ENCODE measurements around the gene THOC2.
A peak's percentile ranks its signal among the peaks of the same experiment; 100 is the strongest.
"Not testable (repeated sequence)": the region's sequence is repeated elsewhere in the genome, so short reads cannot be mapped to it uniquely, and the experiment has no call there.

The THOC2 gene, protein sequence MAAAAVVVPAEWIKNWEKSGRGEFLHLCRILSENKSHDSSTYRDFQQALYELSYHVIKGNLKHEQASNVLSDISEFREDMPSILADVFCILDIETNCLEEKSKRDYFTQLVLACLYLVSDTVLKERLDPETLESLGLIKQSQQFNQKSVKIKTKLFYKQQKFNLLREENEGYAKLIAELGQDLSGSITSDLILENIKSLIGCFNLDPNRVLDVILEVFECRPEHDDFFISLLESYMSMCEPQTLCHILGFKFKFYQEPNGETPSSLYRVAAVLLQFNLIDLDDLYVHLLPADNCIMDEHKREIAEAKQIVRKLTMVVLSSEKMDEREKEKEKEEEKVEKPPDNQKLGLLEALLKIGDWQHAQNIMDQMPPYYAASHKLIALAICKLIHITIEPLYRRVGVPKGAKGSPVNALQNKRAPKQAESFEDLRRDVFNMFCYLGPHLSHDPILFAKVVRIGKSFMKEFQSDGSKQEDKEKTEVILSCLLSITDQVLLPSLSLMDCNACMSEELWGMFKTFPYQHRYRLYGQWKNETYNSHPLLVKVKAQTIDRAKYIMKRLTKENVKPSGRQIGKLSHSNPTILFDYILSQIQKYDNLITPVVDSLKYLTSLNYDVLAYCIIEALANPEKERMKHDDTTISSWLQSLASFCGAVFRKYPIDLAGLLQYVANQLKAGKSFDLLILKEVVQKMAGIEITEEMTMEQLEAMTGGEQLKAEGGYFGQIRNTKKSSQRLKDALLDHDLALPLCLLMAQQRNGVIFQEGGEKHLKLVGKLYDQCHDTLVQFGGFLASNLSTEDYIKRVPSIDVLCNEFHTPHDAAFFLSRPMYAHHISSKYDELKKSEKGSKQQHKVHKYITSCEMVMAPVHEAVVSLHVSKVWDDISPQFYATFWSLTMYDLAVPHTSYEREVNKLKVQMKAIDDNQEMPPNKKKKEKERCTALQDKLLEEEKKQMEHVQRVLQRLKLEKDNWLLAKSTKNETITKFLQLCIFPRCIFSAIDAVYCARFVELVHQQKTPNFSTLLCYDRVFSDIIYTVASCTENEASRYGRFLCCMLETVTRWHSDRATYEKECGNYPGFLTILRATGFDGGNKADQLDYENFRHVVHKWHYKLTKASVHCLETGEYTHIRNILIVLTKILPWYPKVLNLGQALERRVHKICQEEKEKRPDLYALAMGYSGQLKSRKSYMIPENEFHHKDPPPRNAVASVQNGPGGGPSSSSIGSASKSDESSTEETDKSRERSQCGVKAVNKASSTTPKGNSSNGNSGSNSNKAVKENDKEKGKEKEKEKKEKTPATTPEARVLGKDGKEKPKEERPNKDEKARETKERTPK (N-terminal part only)

DNA sequence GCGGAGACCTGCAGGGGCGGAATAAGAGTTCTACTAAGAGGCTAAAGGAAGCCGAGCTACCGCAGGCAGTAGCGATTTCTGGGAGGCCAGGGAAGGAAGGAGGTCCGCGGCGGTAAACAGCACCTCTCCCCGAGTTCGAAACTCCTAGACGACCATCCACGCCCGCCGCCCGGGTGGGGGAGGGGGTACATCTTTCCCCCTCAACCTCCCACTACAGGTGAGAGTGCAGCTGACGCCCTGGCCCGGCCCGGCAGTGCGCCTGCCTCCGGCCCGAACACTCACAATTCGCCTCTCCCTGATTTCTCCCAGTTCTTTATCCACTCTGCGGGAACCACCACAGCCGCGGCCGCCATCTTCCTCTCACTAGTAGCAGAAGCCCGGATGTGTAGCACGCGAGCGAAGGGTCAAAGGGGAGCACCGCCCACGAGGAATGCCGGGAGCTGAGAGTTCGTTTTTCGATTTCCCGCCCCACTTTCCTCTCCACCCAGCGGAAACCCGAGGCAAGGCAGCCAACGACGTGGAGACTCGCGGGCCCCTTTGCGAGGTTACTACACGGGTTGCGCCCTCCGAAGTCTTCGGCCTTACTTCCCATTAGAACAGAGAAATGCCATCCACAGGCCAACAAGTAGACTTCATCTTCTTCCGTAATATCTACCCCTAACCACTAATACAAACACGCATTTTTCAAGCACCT lies at the start of gene THOC2:
Gene THOC2, minus strand, starts transcription at position 383 of the 694 bp plus-strand sequence. Its CDS starts 30 bp downstream, at position 353.
- DNase-seq: peak; percentile 45

DNA sequence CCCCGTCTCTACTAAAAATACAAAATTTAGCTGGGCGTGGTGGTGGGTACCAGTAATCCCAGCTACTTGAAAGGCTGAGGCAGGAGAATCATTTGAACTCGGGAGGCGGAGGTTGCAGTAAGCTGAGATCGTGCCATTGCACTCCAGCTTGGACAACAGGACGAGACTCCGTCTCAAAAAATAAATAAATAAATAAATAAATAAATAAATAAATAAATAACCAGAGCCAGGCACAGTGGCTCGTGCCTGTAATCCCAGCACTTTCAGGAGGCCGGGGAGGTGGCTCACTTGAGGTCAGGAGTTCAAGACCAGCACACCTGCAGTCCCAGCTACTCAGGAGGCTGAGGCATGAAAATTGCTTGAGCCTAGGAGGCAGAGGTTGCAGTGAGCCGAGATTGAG lies 48.9 kb upstream of the THOC2 start:
- not testable (repeated sequence) for DNase-seq

DNA sequence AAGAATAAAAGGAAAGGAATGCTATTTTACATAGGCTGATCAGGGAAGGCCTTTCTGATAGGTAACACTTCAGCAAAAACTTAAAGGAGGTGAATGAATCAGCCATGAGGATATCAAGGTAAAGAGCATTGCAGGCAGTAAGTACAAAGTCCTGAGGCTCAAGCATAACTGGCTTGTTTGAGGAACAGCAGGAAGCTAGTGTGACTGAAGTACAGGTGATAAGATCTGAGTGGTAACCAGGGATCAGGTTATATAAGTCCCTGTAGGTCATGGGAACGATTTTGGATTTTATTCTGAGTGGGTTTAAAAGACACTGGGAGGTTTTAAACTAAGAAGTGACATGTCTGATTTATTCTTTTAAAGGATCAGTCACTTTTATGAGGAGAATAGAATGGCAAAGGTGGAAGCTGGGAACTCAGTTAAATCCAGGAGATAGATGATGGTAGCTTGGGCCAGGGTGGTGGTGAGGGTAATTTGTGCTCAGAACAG lies 47.1 kb upstream of the THOC2 start:
- no peak for DNase-seq

DNA sequence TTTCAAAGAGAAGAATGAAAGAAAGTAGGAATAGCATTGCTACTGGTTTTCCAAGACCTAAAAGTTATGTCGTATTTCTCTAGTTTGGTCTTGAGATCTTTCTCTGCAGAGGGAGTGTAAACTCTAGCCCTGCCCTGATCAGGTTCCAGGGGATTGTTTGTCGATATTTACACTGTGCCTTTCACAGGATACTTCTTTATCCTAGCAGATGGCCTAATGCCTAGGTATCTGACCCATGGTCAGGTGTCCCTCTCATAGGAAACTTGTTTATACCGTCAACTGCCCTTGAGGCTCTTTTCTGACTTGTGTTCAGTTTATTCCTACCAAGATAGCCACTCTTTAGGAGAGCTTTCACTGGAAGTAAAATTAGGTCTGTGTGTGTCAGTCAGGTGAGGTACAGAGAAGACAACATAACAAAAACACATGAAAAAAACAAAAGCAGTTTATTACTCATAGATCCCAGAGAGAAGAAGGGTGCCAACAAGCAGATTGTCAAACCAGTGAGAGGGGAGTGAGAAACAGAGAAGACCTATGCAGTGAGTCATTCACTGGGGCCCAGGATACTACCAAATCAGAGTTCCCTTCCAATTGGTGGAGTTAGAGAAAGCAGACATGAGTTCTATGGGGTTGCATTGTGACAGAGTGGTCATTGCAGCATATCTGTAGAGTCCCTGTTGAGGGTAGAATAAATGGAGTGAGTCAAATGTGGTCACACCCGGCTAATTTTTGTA lies 40.6 kb upstream of the THOC2 start:
- no peak for DNase-seq

DNA sequence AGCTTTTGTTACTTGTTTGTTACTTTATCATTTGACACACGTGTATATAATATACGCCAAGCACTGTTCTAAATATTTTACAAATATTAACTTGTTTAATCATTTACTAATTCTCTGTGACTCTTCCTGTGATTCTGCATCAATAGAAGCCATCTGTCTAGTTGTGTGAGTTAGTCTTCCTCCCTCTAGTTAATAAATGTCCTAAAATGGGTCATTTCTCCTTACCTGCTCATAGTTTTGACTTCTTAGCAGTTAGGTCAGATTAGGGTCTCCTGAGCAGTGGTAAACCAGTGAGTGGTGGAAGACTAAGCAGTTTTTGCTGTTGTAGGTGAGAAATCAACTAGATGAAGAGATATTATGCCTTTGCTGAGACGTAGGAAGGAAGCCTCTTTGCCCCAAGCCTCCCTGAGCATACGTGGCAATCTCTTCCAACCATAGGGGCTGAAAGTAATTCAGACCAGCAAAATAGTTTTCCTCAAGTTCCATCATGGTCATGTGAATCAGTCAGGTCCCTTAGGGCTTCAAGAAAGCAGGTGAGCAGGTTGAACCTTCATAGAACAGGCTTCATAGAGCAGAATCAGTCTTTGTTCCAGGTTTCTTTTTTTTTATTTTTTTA lies 38.7 kb upstream of the THOC2 start:
- no peak for DNase-seq

DNA sequence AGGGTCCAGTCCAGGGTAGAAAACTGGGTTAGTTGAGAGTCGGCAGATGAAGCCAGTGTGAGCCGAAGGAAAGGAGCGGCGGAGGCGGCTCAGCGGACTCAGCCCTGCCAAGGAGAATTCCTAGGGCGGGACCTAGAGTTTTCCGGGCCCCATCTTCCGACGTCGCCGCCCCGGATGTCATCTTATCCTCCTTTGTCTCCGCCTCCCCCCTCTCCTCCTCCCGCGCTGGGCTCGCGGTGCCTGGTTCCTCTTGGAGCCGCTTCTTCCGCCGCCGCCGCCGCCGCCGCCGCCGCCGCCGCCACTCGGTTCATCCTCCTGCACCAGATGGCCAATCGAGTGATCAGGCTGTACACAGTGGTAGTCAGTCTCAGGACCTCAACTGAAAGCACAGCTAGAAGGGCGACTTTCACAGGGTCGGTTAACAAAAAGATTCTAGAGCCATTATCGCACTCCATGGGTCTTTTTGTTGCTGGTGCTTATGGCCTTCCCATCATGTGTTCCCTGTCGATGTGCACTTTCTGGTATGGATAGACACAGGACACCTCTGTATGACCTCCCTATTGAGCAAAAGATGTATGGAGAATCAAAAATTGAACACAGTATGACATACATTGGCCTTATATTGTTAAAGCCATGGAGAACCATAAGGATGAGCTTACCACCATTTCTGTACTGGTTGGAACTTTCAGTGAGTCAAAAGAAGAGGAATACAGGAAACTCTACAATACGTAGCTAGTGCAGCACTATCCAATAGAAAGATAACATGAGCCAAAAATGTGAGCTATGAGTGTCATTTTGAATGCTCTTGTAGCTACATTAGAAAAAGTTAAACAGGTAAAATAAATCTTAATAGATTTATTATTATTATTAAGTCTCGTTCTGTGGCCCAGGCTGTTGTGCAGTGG lies 32.4 kb upstream of the THOC2 start:
- peak; percentile 28 for DNase-seq

DNA sequence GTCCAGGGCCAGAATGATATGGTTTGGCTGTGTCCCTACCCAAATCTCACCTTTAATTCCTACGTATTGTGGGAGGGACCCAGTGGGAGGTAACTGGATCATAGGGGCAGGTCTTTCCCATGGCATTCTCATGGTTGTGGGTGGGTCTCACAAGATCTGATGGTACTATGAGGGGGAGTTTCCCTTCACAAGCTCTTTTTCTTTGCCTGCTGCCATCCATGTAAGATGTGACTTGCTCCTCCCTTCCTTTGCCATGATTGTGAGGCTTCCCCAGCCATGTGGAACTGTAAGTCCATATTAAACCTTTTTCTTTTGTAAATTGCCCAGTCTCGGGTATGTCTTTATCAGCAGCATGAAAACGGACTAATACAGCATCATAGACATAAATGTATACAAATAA lies 27.0 kb upstream of the THOC2 start:
- not testable (repeated sequence) for DNase-seq

DNA sequence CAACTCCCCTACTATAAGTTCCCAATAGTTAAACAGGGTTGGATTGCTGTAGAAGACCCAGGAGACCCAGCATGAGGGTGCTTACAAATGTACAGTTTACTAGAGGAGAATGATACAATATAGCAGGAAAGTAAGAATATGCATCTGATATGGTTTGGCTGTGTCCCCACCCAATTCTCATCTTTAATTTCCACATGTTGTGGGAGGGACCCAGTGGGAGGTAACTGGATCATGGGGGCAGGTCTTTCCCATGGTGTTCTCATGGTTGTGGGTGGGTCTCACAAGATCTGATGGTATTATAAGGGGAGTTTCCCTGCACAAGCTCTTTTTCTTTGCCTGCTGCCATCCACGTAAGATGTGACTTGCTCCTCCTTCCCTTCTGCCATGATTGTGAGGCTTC lies 24.9 kb upstream of the THOC2 start:
- not testable (repeated sequence) for DNase-seq

DNA sequence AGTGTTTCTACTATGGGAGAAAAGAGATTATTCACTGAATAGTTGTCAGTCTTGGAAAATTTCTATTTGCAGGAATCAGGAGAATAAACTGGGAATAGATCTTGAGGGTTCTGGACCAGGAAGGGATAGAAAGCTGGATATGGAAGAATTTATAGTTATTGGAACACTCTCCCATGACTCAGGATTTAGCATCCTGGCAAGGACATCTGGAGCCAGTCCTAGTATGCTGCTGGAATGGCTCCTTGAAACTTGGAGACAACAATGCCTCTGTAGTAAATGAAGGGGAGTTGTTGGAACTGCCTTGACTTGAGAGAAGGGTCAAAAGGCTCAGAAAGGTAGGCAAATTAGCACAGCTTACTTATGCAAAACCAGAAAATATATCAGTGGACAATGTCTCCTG lies 23.5 kb upstream of the THOC2 start:
- no peak for DNase-seq

DNA sequence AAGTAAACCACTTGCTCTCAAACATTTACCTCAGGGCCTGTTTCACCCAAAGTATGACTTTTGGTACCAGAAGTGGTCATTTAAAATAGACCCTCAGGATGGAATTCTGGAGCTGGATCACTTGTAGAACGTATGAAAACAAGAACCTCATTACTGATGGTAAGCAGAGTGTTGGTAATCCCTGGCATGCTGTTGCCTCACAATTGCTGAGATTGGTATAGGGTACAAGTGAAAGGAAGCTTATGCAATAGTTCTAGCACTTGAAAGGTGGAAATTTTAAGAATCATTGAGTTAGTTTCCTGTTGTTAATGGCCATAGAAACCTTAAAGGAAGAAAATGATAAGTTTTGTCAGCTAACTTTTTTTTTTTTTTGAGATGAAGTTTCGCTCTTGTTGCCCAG lies 22.3 kb upstream of the THOC2 start:
- no peak for DNase-seq

DNA sequence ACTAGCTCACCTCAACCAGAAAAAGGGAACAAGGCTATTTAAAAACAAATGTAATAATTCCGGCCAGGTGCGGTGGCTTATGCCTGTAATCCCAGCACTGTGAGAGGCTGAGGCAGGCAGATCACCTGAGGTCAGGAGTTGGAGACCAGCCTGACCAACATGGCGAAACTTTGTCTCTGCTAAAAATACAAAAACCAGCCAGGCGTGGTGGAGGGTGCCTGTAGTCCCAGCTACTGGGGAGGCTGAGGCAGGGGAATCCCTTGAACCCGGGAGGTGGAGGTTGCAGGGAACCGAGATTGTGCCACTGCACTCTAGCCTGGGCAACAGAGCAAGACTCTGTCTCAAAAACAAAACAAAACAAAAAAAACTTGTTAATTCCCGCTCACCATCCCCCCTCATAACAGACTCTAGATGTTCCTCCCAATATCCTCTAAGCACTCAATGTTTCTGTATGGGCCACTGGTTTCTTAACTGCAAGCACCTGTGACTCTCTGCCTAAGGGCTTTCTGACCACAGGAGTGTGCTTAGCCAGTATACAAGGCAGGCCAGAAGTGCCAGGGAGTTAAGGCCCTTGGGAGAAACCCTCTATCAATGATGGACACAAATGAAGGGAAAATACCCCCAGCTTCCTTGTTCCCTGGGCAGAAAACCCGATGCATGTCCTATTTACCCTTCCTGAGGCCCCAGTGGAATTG lies 21.0 kb upstream of the THOC2 start:
- no peak for DNase-seq

DNA sequence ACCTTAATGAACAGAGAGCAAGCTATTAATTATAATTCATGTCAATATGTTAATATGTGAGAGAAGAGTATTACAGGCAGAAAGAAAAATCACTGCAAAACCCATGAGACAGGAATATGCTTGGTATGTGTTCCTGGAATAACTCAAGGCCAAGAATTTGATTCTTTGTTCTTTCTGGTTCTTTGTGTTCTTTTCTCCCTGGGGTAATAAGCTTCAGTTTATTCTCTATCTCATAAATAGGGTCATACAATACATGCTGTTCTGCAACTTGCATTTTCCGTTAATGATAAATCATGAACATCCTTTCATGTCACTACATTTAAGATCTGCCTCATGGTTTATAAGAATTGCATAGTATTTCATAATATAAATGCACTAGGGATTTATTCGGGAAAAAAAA lies 16.8 kb upstream of the THOC2 start:
- DNase-seq: no peak

DNA sequence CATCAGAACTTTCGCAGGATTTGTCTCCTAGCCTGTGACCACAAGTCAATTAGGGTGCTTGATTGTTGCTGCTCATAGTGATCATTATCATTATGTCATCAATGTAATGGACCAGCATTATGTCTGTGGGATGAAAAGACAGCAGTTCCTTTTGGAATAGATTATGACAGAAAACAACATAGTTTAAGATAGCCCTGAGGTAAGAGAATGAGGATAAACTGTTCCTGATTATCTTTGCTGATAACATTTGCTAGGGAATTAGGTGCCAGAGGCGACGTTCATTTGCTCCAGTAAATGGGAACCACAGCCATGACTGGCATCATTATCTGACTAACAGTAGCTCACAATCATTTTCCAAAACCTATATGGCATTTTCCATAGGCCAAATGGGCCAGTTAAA lies 12.7 kb upstream of the THOC2 start:
- no peak for DNase-seq

DNA sequence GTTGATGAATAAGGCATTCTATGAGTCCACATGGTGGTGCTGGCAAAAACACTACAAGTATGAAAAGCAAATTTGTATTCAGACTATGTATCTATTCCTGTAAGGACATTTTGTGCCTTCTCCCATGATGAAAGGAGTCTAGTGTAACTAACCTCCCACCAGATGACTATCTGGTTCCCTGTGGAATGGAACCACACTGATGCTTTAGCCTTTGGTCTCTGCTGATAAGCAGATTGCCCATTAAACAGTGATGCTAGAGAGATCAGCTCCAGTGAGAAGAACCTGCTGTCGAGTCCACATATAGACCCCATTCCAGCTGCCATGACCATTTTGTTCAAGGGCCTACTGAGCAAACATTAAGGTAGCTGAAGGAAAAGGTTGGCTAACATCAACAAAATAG lies 10.5 kb upstream of the THOC2 start:
- no peak for DNase-seq

DNA sequence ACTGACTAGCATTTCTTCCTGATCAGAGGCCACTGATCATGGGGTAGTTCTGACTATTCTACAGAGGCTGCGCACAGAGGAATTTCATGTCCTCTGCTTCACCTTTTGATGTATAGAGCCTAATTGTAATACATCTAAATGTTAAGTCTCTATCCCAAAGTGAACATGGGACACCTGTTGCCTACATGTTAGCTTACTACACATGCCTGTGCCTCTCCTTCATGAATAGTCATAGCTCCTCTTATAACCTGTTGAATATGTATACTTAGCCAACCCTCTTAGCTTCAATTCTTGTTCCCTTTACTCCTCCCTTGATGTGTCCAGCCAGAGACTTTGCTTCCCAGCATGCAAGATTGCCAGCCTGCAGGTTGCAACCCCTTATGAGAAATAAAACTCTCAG lies 9.6 kb upstream of the THOC2 start:
- no peak for DNase-seq

DNA sequence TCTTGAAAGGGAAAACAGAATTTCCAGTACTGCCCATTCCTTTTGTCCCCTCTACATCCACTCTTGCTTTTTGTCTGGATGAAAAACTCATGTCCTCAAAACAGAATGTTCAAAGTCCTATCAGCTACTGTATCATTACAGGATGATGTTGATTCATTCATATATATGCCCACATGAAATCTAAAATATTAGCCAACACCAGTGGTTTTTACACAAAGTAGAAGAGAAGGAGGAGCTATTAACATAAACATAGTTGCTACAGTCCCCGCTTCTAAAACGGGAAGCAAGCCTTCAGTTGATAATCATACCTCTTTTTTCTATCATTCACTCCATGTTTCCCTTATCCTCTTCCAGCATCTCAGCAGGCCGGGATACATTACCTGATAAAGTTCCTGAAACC lies 7.7 kb upstream of the THOC2 start:
- no peak for DNase-seq

DNA sequence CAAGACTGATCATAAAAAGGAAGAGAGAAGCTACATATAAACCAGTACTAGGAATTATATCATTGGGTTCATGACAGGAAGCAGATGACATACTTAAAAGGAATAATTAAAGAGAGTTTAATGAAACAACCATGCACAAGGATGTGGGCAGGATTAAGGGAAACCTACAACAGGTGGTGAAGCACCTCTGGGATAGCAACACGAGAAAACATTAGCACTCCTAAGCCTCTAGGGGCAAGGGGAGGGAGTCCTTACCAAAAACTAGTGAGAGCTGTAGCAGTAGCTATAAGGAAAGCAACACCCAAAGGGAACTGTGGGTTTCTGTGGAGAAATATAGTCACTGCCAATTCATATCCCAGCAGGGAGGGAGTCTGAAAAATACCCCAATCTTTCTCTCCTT lies 7.2 kb upstream of the THOC2 start:
- no peak for DNase-seq

DNA sequence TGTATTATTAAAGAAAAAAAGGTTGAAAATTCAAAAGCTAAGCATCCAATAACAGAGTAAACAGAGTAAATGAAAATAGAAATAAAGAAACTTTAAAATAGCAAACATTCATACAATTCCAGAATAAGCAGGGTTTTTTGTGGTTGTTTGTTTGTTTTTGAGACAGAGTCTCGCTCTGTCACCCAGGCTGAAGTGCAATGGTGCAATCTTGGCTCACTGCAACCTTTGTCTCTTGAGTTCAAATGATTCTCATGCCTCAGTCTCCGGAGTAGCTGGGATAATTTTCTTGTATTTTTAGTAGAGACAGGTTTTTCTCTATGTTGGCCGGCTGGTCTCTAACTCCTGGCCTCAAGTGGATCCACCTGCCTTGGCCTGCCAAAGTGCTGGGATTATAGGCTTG lies 6.6 kb upstream of the THOC2 start:
- no peak for DNase-seq

DNA sequence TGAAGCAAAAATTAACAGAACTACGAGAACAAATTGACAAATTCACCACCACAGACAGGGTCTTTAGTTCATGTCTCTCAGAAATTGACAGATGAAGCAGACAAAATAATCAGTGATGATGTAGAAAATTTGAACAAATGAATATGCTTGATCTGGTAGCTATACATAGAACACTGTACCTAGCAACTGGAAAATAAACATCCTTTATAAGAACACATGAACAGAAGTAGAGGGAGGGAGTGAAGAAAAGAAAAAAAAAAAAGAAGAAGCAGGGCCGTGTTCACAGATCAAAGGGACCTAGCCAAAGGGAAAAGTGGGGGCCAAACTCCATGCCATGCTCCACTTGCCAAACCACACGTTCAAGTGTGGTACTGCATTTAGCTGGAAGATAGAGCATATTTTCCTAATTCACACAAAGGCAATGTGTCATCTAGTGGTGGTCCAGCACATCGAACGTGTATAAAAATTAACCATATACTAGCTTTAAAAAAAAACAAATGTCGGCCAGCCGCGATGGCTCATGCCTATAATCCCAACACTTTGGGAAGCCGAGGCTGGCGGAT lies 5.6 kb upstream of the THOC2 start:
- DNase-seq: no peak
